HL-60/S4 treated with phorbol 12-myristate 13-acetate at 8.2 ng/mL for 4 days and 3 days (cell line): ENCODE results near the gene ADCK2.
"Not testable (repeated sequence)": the region's sequence is repeated elsewhere in the genome, so short reads cannot be mapped to it uniquely, and the experiment has no call there.

Experiments
- in situ Hi-C: fragments of 300-500 bp; cut with MboI; formaldehyde crosslinking; loops from 2 replicates; pipeline ENCODE4 v1.15.0; 2022; ENCODE audit warnings: low sequenced_read_pairs

Gene ADCK2

GRCh38 chr7:140693849-140694248 lies 21.1 kb downstream of the ADCK2 start:
- in situ Hi-C loops: not testable (repeated sequence)

GRCh38 chr7:140694592-140694991 lies 21.8 kb downstream of the ADCK2 start:
- in situ Hi-C loops: no loop called here

- in situ Hi-C loops: no loop called here
Observed at GRCh38 chr7:140695381-140695780, 22.6 kb downstream of the ADCK2 start.

GRCh38 chr7:140696024-140696679 lies 23.4 kb downstream of the ADCK2 start:
- in situ Hi-C loops: no loop called here

- in situ Hi-C loops: no loop called here
Observed at GRCh38 chr7:140696680-140697446, 24.1 kb downstream of the ADCK2 start, which contains the start of gene NDUFB2. TSS of gene NDUFB2 (plus strand) at chr7:140696708. CDS start at chr7:140696745, 37 bp downstream.

GRCh38 chr7:140697447-140698143 lies 24.9 kb downstream of the ADCK2 start:
- in situ Hi-C loops: no loop called here

GRCh38 chr7:140698477-140698876 lies 25.7 kb downstream of the ADCK2 start:
- in situ Hi-C loops: no loop called here

GRCh38 chr7:140702774-140703173 lies 30.0 kb downstream of the ADCK2 start:
- in situ Hi-C loops: no loop called here

- in situ Hi-C loops: no loop called here
Observed at GRCh38 chr7:140704205-140704604, 31.5 kb downstream of the ADCK2 start.

GRCh38 chr7:140707132-140707531 lies 34.4 kb downstream of the ADCK2 start:
- in situ Hi-C loops: no loop called here

- in situ Hi-C loops: not testable (repeated sequence)
Observed at GRCh38 chr7:140708764-140709163, 36.0 kb downstream of the ADCK2 start.

- in situ Hi-C loops: not testable (repeated sequence)
Observed at GRCh38 chr7:140712392-140712791, 39.6 kb downstream of the ADCK2 start.

GRCh38 chr7:140714331-140715040 lies 41.7 kb downstream of the ADCK2 start:
- in situ Hi-C loops: no loop called here

GRCh38 chr7:140719721-140720120 lies 47.0 kb downstream of the ADCK2 start:
- in situ Hi-C loops: no loop called here

- in situ Hi-C loops: no loop called here
Observed at GRCh38 chr7:140722254-140722653, 49.5 kb downstream of the ADCK2 start.

- in situ Hi-C loops: no loop called here
Observed at GRCh38 chr7:140723006-140723405, 50.3 kb downstream of the ADCK2 start.

GRCh38 chr7:140723574-140723973 lies 50.8 kb downstream of the ADCK2 start:
- in situ Hi-C loops: no loop called here

GRCh38 chr7:140724706-140725105 lies 52.0 kb downstream of the ADCK2 start:
- in situ Hi-C loops: no loop called here

- in situ Hi-C loops: no loop called here
Observed at GRCh38 chr7:140726281-140726680, 53.5 kb downstream of the ADCK2 start.

- in situ Hi-C loops: no loop called here
Observed at GRCh38 chr7:140732416-140732815, 59.7 kb downstream of the ADCK2 start.

GRCh38 chr7:140734096-140734495 lies 61.4 kb downstream of the ADCK2 start:
- in situ Hi-C loops: no loop called here
